Suprapubic skin (tissue), 4 donors: Measurements from ENCODE around the gene ZBTB8A. TPM values are rescaled to one million over a fixed set of nuclear protein-coding genes. Genes with fewer than 3 reads are reported as not detected.

Source experiments
- DNase-seq, 2 donors: peaks; one replicate each; pipeline ENCODE4 v3.0.0-alpha.2; 2019; ENCODE audit warnings: low spot score in 2 of 2
- H3K27ac ChIP-seq: fragments of 200-600 bp; sonication (generic); one replicate; pipeline ENCODE4 v1.5.1; 2019
- H3K27me3 ChIP-seq: fragments of 200-600 bp; sonication (generic); one replicate; pipeline ENCODE4 v1.5.1; 2019
- H3K36me3 ChIP-seq: fragments of 200-600 bp; sonication (generic); one replicate; pipeline ENCODE4 v1.5.1; 2019
- H3K4me1 ChIP-seq: fragments of 200-600 bp; sonication (generic); one replicate; pipeline ENCODE4 v1.5.1; 2019
- H3K4me3 ChIP-seq: fragments of 200-600 bp; sonication (generic); one replicate; pipeline ENCODE4 v1.5.1; 2019; ENCODE audit warnings: mild to moderate bottlenecking
- H3K9me3 ChIP-seq: fragments of 200-600 bp; sonication (generic); one replicate; pipeline ENCODE4 v1.5.1; 2019
- EP300 ChIP-seq: sonication (generic); formaldehyde crosslinking; IDR thresholded peaks from one replicate; pipeline ENCODE4 v1.6.1; 2017; ENCODE audit warnings: antibody characterized with exemption
- POLR2A ChIP-seq, 2 donors: fragments of 450-650 bp; IDR thresholded peaks; one replicate each; pipeline ENCODE4 v1.6.1; 2017; ENCODE audit warnings: antibody characterized with exemption in 2 of 2, mild to moderate bottlenecking in 2 of 2, moderate library complexity in 2 of 2
- POLR2AphosphoS5 ChIP-seq, 3 donors: sonication (generic); formaldehyde crosslinking; IDR thresholded peaks; one replicate each; pipeline ENCODE4 v1.6.1; 2017; ENCODE audit warnings: antibody characterized with exemption in 3 of 3
- WGBS: methylation state at CpG from one replicate; pipeline ENCODE4 v1.1.5; 2018; 5-methylcytosine and 5-hydroxymethylcytosine counted together
- total RNA-seq, 4 donors: library from RNA; depleted of rRNA; stranded (reverse); fragments of >200 nt; gene quantifications; one replicate each; pipeline ENCODE4 v1.1.0, GENCODE V29; 2016
- TF ChIP-seq, protein P1 (sequence below), 2 donors: fragments of 200-600 bp in 1 of 2; fragments of 450-650 bp in 1 of 2; sonication (generic) in 1 of 2; IDR thresholded peaks; one replicate each; pipeline ENCODE4 v1.5.1; 2016 to 2019; ENCODE audit warnings: antibody characterized with exemption in 2 of 2, mild to moderate bottlenecking in 1 of 2, moderate library complexity in 1 of 2

The ZBTB8A gene
- total RNA-seq, 4 donors from 2014 or later: 2.3 to 3.4 (median 3.1) TPM

DNA sequence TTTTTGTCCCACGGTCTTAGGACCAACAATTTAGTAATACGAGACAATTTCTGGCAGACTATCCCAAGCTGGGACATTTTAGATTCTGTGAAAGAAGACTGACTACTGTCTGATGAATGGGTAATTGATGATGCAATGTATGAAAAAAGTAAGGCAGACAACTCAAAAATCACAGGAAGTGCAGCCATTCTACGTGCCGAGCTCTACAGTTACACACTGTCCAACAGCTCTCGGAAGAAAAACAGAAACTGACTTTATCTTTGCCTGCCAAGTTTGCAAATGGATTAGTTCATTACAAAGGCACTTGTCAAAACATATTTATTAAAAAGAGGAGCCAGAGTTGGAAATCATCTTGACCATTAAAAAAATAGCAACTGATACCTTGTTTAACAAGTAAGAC lies 43.1 kb upstream of the ZBTB8A start:
- Histone ChIP-seq H3K36me3 (no peaks in the 10 kb centered on the region), H3K4me3 (no peak overlapping the region), H3K9me3 (no peaks in the 10 kb centered on the region), H3K27me3 (no peaks in the 10 kb centered on the region), H3K4me1 (peaks cover 22% of the 10 kb centered on the region), H3K27ac (no peak overlapping the region)
- no peak for DNase-seq
- WGBS: 39% methylated on average over 5 of the region's 5 CpGs
- TF ChIP-seq POLR2A (IDR thresholded peaks at IDR 0.05) (no peak), POLR2AphosphoS5 (IDR thresholded peaks at IDR 0.05) (peak in 1 of 3 donors; percentile 5)

DNA sequence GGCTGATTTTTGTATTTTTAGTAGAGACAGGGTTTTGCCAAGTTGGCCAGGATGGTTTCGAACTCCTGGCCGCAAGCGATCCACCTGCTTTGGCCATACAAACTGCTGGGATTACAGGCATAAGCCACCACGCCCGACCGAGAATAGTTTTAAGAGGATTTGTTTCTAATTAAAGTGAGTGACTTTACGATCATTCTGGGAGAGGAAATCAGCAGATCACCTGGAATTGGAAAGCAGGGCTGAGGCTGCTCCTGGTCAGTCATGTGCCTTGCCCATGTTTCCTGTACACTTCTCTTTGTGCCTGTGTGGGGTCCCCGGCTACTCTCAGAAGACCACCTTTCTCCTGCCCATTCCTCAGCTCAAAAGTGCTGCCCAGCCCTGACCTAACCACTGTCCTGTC lies 40.5 kb upstream of the ZBTB8A start:
- Histone ChIP-seq H3K9me3 (no peaks in the 10 kb centered on the region), H3K27me3 (no peaks in the 10 kb centered on the region), H3K4me1 (peaks cover 41% of the 10 kb centered on the region), H3K36me3 (no peaks in the 10 kb centered on the region), H3K4me3 (no peak overlapping the region), H3K27ac (no peak overlapping the region)
- WGBS: 90% methylated on average over 8 of the region's 8 CpGs
- DNase-seq: no peak
- TF ChIP-seq, protein P1, sequence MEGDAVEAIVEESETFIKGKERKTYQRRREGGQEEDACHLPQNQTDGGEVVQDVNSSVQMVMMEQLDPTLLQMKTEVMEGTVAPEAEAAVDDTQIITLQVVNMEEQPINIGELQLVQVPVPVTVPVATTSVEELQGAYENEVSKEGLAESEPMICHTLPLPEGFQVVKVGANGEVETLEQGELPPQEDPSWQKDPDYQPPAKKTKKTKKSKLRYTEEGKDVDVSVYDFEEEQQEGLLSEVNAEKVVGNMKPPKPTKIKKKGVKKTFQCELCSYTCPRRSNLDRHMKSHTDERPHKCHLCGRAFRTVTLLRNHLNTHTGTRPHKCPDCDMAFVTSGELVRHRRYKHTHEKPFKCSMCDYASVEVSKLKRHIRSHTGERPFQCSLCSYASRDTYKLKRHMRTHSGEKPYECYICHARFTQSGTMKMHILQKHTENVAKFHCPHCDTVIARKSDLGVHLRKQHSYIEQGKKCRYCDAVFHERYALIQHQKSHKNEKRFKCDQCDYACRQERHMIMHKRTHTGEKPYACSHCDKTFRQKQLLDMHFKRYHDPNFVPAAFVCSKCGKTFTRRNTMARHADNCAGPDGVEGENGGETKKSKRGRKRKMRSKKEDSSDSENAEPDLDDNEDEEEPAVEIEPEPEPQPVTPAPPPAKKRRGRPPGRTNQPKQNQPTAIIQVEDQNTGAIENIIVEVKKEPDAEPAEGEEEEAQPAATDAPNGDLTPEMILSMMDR (IDR thresholded peaks at IDR 0.05): no peak
- no peak for TF ChIP-seq EP300
- no peak for TF ChIP-seq POLR2AphosphoS5 (IDR thresholded peaks at IDR 0.05)
- no peak for TF ChIP-seq POLR2A (IDR thresholded peaks at IDR 0.05)

DNA sequence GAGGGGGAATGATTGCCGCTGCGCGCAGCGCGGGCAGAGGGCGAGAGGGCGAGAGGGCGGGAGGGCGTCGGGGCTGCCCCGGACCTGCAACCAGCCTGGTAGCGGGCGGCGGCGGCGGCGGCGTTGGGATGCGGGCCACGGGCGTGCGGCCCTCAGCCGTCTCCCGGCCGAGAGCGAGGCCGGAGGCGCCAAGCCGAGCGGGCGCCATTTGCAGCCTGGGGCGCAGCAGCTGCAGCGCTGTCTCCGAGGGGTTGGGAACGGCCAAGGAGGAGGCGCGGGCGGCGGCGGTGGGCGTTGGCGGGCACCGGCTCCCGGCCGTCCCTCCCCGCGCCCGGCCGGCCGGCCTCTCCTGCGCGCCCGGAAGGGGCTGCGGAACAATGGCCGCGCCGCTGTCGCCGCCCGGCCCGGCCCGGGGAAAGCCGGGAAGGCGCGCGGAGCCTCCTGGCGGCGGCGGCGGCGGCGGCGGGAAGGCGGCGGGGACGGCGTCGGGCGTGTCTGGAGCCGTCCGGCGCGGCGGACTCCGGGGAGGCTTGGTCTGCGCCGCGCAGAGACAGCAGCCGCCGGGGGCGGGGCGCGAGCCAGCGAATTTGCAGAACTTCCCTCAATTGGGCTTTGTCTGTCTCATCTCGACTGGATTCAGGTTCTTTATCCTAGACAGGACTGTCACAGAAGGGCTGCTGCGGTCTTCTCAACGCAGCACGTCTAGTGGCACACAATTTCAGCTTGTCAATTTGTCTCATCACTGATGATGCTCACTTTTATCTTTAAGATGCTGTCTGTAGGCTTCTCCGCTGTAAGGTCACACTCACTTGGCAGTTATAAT lies 38.6 kb upstream of the ZBTB8A start:
- no peaks in the 10 kb centered on the region for H3K27me3 ChIP-seq
- 1% methylated on average over 46 of the region's 99 CpGs for WGBS
- DNase-seq: peak; percentile 75 to 89
- peak overlapping the region; percentile 98 for H3K27ac ChIP-seq
- TF ChIP-seq EP300: no peak
- TF ChIP-seq, protein P1 (IDR thresholded peaks at IDR 0.05): peak in 1 of 2 donors; percentile 8
- no peak for TF ChIP-seq POLR2AphosphoS5 (IDR thresholded peaks at IDR 0.05)
- TF ChIP-seq POLR2A (IDR thresholded peaks at IDR 0.05): peak; percentile 21 to 63
- H3K4me1 ChIP-seq: peaks cover 40% of the 10 kb centered on the region
- H3K9me3 ChIP-seq: no peaks in the 10 kb centered on the region
- H3K4me3 ChIP-seq: peak overlapping the region; percentile 75
- no peaks in the 10 kb centered on the region for H3K36me3 ChIP-seq

DNA sequence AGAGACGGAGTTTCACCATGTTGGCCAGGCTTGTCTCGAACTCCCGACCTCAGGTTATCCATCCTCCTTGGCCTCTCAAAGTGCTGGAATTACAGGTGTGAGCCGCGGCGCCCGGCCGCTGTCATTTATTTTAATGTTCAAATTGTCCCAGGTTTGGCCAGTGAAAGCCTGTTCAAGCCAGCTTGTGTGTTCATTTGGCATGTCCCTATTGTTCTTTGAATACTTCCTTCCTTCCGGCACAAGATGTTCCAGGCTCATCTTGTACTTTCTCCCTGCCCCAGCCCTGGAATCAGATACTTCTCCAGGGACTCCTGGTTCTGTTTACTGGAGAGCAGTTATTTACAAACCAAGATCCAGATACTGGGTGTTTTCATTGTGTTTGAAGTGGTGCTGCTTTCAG lies 37.4 kb upstream of the ZBTB8A start:
- no peak overlapping the region for H3K4me3 ChIP-seq
- H3K9me3 ChIP-seq: no peaks in the 10 kb centered on the region
- no peaks in the 10 kb centered on the region for H3K36me3 ChIP-seq
- no peak for DNase-seq
- TF ChIP-seq POLR2A (IDR thresholded peaks at IDR 0.05) (no peak), EP300 (peak; percentile 70), POLR2AphosphoS5 (IDR thresholded peaks at IDR 0.05) (peak in 2 of 3 donors; percentile 83 to 98)
- TF ChIP-seq, protein P1 (IDR thresholded peaks at IDR 0.05): no peak
- H3K4me1 ChIP-seq: peaks cover 28% of the 10 kb centered on the region
- WGBS: 65% methylated on average over 9 of the region's 9 CpGs
- H3K27me3 ChIP-seq: no peaks in the 10 kb centered on the region
- peak overlapping the region; percentile 98 for H3K27ac ChIP-seq

DNA sequence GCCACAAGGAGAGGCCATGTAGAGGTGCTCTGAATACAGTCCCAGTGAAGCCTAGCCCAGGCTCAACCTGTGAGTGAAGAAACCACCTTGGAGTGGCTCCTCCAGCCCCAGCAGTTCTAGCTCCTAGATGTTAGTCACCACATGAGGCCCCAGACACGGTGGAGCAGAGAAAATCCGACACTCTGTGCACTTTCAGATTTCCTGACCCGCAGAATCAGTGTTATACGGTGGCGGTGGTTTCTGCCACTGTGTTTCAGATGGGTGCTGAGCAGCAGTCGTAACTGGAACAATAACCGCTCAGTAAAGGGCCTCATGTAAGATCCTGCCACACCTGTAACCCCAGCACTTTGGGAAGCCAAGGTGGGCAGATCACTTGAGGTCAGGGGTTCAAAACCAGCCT lies 36.1 kb upstream of the ZBTB8A start:
- Histone ChIP-seq H3K9me3 (no peaks in the 10 kb centered on the region), H3K4me3 (no peak overlapping the region), H3K27ac (peak overlapping the region; percentile 98), H3K27me3 (no peaks in the 10 kb centered on the region), H3K4me1 (peaks cover 27% of the 10 kb centered on the region), H3K36me3 (no peaks in the 10 kb centered on the region)
- DNase-seq: no peak
- 92% methylated on average over 7 of the region's 7 CpGs for WGBS
- TF ChIP-seq POLR2AphosphoS5 (IDR thresholded peaks at IDR 0.05) (no peak), POLR2A (IDR thresholded peaks at IDR 0.05) (no peak), EP300 (no peak)
- TF ChIP-seq, protein P1 (IDR thresholded peaks at IDR 0.05): no peak
